DOHH2 (cell line): ENCODE results near the gene ALPK1.
"Not testable (repeated sequence)": the region's sequence is repeated elsewhere in the genome, so short reads cannot be mapped to it uniquely, and the experiment has no call there.

Source experiments
- CTCF ChIP-seq: fragments of 200-600 bp; sonication (generic); IDR thresholded peaks from one replicate; pipeline ENCODE4 v1.5.1; 2014; ENCODE audit warnings: antibody characterized with exemption, mild to moderate bottlenecking, low read depth, low read length; ENCODE audit not compliant: poor library complexity, severe bottlenecking
- EZH2phosphoT487 ChIP-seq: fragments of 200-600 bp; sonication (generic); IDR thresholded peaks from 2 replicates; pipeline ENCODE4 v1.6.1; 2017; ENCODE audit warnings: borderline replicate concordance, mild to moderate bottlenecking, antibody characterized with exemption, low read length, moderate library complexity, mixed read lengths

DNA sequence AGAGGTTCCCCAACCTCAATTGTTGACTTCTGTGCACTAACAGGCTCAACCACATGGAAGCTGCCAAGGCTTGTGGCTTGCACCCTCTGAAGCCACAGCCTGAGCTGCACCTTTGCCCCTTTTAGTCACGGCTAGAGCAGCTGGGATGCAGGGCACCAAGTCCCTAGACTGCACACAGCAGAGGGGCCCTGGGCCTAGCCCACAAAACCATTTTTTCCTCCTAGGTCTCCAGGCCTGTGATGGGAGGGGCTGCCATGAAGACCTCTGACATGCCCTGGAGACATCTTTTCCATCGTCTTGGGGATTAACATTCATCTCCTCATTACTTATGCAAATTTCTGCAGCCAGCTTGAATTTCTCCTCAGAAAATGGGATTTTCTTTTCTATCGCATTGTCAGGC is 193.6 kb downstream of the ALPK1 start:
- not testable (repeated sequence) for TF ChIP-seq CTCF, EZH2phosphoT487
